Astrocyte (in vitro differentiated cells and primary cell): ENCODE measurements around the gene PPP1R12B.
"Not testable (repeated sequence)": the region's sequence is repeated elsewhere in the genome, so short reads cannot be mapped to it uniquely, and the experiment has no call there.

Experiments used
- EZH2 ChIP-seq: IDR thresholded peaks from 2 replicates; pipeline ENCODE4 v1.6.1; 2012; ENCODE audit warnings: mild to moderate bottlenecking, low read length, inconsistent platforms; ENCODE audit not compliant: insufficient read depth
- TF ChIP-seq, protein P1 (sequence below): IDR thresholded peaks from 2 replicates; pipeline ENCODE4 v1.5.1; 2011; ENCODE audit warnings: low read depth, mild to moderate bottlenecking, inconsistent platforms, low read length, moderate library complexity; ENCODE audit not compliant: insufficient read depth

DNA sequence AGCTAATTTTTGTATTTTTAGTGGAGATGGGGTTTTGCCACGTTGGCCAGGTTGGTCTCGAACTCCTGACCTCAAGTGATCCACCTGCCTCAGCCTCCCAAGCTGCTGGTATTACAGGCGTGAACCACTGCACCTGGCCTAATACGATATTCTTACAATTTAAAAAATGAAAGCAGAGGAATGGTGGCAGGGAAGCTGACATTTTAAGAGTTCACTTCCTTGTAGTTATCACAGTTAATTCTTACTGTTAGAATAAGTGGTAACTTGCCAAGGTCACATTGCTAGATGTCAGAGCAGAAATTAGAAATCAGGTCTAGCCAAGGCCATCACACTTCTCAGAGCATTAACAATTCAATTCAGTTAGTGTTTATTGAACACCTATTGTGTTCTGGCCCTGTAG is 207.5 kb downstream of the PPP1R12B start:
- TF ChIP-seq, protein P1, sequence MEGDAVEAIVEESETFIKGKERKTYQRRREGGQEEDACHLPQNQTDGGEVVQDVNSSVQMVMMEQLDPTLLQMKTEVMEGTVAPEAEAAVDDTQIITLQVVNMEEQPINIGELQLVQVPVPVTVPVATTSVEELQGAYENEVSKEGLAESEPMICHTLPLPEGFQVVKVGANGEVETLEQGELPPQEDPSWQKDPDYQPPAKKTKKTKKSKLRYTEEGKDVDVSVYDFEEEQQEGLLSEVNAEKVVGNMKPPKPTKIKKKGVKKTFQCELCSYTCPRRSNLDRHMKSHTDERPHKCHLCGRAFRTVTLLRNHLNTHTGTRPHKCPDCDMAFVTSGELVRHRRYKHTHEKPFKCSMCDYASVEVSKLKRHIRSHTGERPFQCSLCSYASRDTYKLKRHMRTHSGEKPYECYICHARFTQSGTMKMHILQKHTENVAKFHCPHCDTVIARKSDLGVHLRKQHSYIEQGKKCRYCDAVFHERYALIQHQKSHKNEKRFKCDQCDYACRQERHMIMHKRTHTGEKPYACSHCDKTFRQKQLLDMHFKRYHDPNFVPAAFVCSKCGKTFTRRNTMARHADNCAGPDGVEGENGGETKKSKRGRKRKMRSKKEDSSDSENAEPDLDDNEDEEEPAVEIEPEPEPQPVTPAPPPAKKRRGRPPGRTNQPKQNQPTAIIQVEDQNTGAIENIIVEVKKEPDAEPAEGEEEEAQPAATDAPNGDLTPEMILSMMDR: not testable (repeated sequence)
- not testable (repeated sequence) for TF ChIP-seq EZH2
